ENCODE results near the gene TEKT1. TPM values are rescaled to one million over a fixed set of nuclear protein-coding genes. Genes with fewer than 3 reads are reported as not detected.
"Not testable (repeated sequence)": the region's sequence is repeated elsewhere in the genome, so short reads cannot be mapped to it uniquely, and the experiment has no call there.

TEKT1 gene
- total and polyA plus RNA-seq, 2 experiments from 2014 or later, result not detected

GRCh38 chr17:6779411-6779810 is 52.1 kb downstream of the TEKT1 start (continued):
- TF ChIP-seq ZNF114 (CRISPR knock-in tag; IDR thresholded peaks at IDR 0.05) (no peak), REST (IDR thresholded peaks at IDR 0.05; ENCODE audit: unreplicated experiment) (no peak), EZH2phosphoT487 (IDR thresholded peaks at IDR 0.05; ENCODE audit: unreplicated experiment) (no peak), NANOG (IDR thresholded peaks at IDR 0.05; ENCODE audit: borderline replicate concordance) (no peak), ETS1 (IDR thresholded peaks at IDR 0.05) (no peak), JUNB (IDR thresholded peaks at IDR 0.05; ENCODE audit: unreplicated experiment) (no peak), ZNF331 (CRISPR knock-in tag; IDR thresholded peaks at IDR 0.05; ENCODE audit: low read depth) (no peak), CREB1 (CRISPR knock-in tag; IDR thresholded peaks at IDR 0.05; ENCODE audit: low read depth) (no peak), POLR2AphosphoS5 (IDR thresholded peaks at IDR 0.05; ENCODE audit: low read depth) (no peak)

- no peak within 1 kb of the TSS for H3K27ac Mint-ChIP-seq
- H3K79me2 ChIP-seq (replicated peaks; ENCODE audit: insufficient read depth), result no peaks in the 10 kb centered on the region
- peaks cover 28% of the 10 kb centered on the region for H3K27me3 ChIP-seq (ENCODE audit: insufficient read depth)
- H3K9me3 Mint-ChIP-seq, result peaks cover 13% of the 10 kb centered on the region; the same call in 2 of the 3 replicates
- H3K36me3 ChIP-seq (ENCODE audit: insufficient read depth), result no peaks in the 10 kb centered on the region
- H4K20me1 ChIP-seq (replicated peaks; ENCODE audit: insufficient read depth), result no peaks in the 10 kb centered on the region
- peak within 1 kb of the TSS; percentile 98 for H2AFZ ChIP-seq
- H3K4me2 ChIP-seq, result peak within 1 kb of the TSS; percentile 93
- H3K4me3 Mint-ChIP-seq, result peak within 1 kb of the TSS; percentile 75
- DNase-seq (ENCODE audit: low spot score) (peak; percentile 79), ATAC-seq (peak; percentile 96)
- H3K4me1 ChIP-seq (ENCODE audit: insufficient read depth), result no peaks in the 10 kb centered on the region
- H3K27ac ChIP-seq (ENCODE audit: low read depth), result no peak within 1 kb of the TSS
- H3F3A ChIP-seq (replicated peaks; ENCODE audit: low read depth), result no peaks in the 10 kb centered on the region
- H3K4me1 Mint-ChIP-seq, result peaks cover 3% of the 10 kb centered on the region; the same call in 1 of the 3 replicates
- H3K27me3 Mint-ChIP-seq (ENCODE audit: insufficient read depth, low read depth, poor library complexity), result peaks cover 20% of the 10 kb centered on the region
- H3K36me3 Mint-ChIP-seq (ENCODE audit: low read depth), result no peaks in the 10 kb centered on the region
- H3K9me2 ChIP-seq (ENCODE audit: insufficient read depth), result no peaks in the 10 kb centered on the region
- H3K4me3 ChIP-seq, result peak within 1 kb of the TSS; percentile 66
- TF ChIP-seq EZH2 (IDR thresholded peaks at IDR 0.05; ENCODE audit: low read depth, unreplicated experiment), result peak; percentile 35
- no peak for TF ChIP-seq STAT1 (IDR thresholded peaks at IDR 0.05; ENCODE audit: unreplicated experiment)
Observed at GRCh38 chr17:6775871-6776405, 55.6 kb downstream of the TEKT1 start, which contains the start of gene FBXO39. FBXO39 (plus strand) TSS chr17:6776215; CDS start chr17:6779869, 3,654 bp downstream.

GRCh38 chr17:6774906-6775305 is 56.6 kb downstream of the TEKT1 start:
- H3F3A ChIP-seq (replicated peaks; ENCODE audit: low read depth); H3K79me2 ChIP-seq (replicated peaks; ENCODE audit: insufficient read depth); H3K36me3 ChIP-seq (ENCODE audit: insufficient read depth); H4K20me1 ChIP-seq (replicated peaks; ENCODE audit: insufficient read depth); H3K27ac Mint-ChIP-seq; H3K4me1 Mint-ChIP-seq; H3K4me2 ChIP-seq; DNase-seq (ENCODE audit: low spot score); H2AFZ ChIP-seq; H3K4me3 Mint-ChIP-seq; H3K36me3 Mint-ChIP-seq (ENCODE audit: low read depth); H3K4me1 ChIP-seq (ENCODE audit: insufficient read depth); H3K27ac ChIP-seq (ENCODE audit: low read depth); H3K4me3 ChIP-seq; ATAC-seq; H3K9me2 ChIP-seq (ENCODE audit: insufficient read depth): not testable (repeated sequence)
- peaks cover 20% of the 10 kb centered on the region for H3K27me3 Mint-ChIP-seq (ENCODE audit: insufficient read depth, low read depth, poor library complexity)
- H3K27me3 ChIP-seq (ENCODE audit: insufficient read depth), result peaks cover 28% of the 10 kb centered on the region
- H3K9me3 Mint-ChIP-seq, result peaks cover 13% of the 10 kb centered on the region; the same call in 2 of the 3 replicates

All from GM23338 (cell line).